Natural killer cell (primary cell): ENCODE results near the gene KLRK1. TPM values are rescaled to one million over a fixed set of nuclear protein-coding genes. Genes with fewer than 3 reads are reported as not detected.

Source experiments
- ATAC-seq, 3 donors: fragments of 150-1000 bp in 2 of 3; fragments of 200-7000 bp in 1 of 3; cut with Tn5 transposase; 1 replicate in 1 of 3; 2 replicates in 2 of 3; pipeline ENCODE4 v1.10.0; 2021; ENCODE audit warnings: mild to moderate bottlenecking in 2 of 3, moderate library complexity in 2 of 3
- DNase-seq, 2 donors: peaks; one replicate each; pipeline versions ENCODE4 v3.0.0 to v3.0.0-alpha.2; 2013 to 2021; ENCODE audit warnings: mixed read lengths in 1 of 2
- H3K27ac ChIP-seq: one replicate; pipeline ENCODE4 v1.5.1; 2013; ENCODE audit warnings: mild to moderate bottlenecking, low read length
- H3K27me3 ChIP-seq: one replicate; pipeline ENCODE4 v1.6.1; 2013; ENCODE audit warnings: low read length; ENCODE audit not compliant: control insufficient read depth, insufficient read depth
- H3K36me3 ChIP-seq: one replicate; pipeline ENCODE4 v1.6.1; 2013; ENCODE audit warnings: low read length; ENCODE audit not compliant: control insufficient read depth, insufficient read depth
- H3K4me1 ChIP-seq: one replicate; pipeline ENCODE4 v1.6.1; 2013; ENCODE audit warnings: low read length; ENCODE audit not compliant: control insufficient read depth, insufficient read depth
- H3K4me3 ChIP-seq: one replicate; pipeline ENCODE4 v1.5.1; 2013; ENCODE audit warnings: low read length
- H3K9me3 ChIP-seq: one replicate; pipeline ENCODE4 v1.6.1; 2013; ENCODE audit warnings: low read length; ENCODE audit not compliant: control insufficient read depth, insufficient read depth
- H3K27ac Mint-ChIP-seq, 2 donors: one replicate each; pipeline ENCODE4 v1.8.0; 2022; ENCODE audit warnings: mild to moderate bottlenecking in 2 of 2, mixed read lengths in 2 of 2, moderate library complexity in 1 of 2
- H3K27me3 Mint-ChIP-seq, 2 donors: one replicate each; pipeline ENCODE4 v1.8.0; 2022; ENCODE audit warnings: low read depth in 2 of 2, mixed read lengths in 2 of 2
- H3K36me3 Mint-ChIP-seq: one replicate; pipeline ENCODE4 v1.8.0; 2022; ENCODE audit warnings: mixed read lengths
- H3K4me1 Mint-ChIP-seq, 2 donors: one replicate each; pipeline ENCODE4 v1.8.0; 2022; ENCODE audit warnings: mixed read lengths in 2 of 2
- H3K4me3 Mint-ChIP-seq: one replicate; pipeline ENCODE4 v1.8.0; 2022; ENCODE audit warnings: mild to moderate bottlenecking, moderate library complexity, mixed read lengths
- H3K9me3 Mint-ChIP-seq, 2 donors: one replicate each; pipeline ENCODE4 v1.8.0; 2022; ENCODE audit warnings: mixed read lengths in 2 of 2
- WGBS: methylation state at CpG from one replicate; pipeline ENCODE4 v1.1.7; 2013; ENCODE audit warnings: missing lambda C conversion rate; ENCODE audit not compliant: insufficient coverage; 5-methylcytosine and 5-hydroxymethylcytosine counted together
- intact Hi-C: fragments of 100-400 bp; cut with micrococcal nuclease; formaldehyde crosslinking; loops from one replicate; pipeline ENCODE4 v1.14.2; 2022
- total RNA-seq, 4 donors: library from RNA; stranded (reverse); fragments of 120-200 nt in 1 of 4; gene quantifications; one replicate each; pipeline versions ENCODE4 v1.2.3 to v1.2.4, GENCODE V29; 2013 to 2022
- TF ChIP-seq, protein P1 (sequence below): fragments of 200-600 bp; IDR thresholded peaks from one replicate; pipeline ENCODE4 v1.8.0; 2022; ENCODE audit warnings: antibody characterized with exemption

Gene KLRK1
- total RNA-seq, 3 donors from 2014 or later (not counting 1 experiment from before 2014, with no cell fraction given): 398 to 543 (median 515) TPM

DNA sequence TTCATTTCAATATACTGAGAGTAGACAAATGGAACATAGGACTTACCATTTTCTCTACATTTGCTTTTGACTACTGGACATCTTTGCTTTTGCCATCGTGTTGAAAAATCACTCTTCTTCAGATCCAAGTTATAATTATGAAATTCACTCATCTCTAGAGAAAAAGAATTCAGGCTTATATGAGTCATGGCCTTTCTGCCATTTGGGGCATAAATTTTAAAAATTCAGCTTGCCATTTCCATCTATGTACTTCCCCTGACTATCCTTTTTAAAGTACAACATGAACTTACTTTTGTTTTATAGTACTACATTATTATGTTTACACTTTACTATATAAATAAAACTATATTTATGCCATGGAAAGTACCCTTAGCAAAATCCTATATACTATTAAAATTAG, 3.0 kb downstream of the KLRK1 start:
- DNase-seq: peak in 1 of 2 donors; percentile 4

DNA sequence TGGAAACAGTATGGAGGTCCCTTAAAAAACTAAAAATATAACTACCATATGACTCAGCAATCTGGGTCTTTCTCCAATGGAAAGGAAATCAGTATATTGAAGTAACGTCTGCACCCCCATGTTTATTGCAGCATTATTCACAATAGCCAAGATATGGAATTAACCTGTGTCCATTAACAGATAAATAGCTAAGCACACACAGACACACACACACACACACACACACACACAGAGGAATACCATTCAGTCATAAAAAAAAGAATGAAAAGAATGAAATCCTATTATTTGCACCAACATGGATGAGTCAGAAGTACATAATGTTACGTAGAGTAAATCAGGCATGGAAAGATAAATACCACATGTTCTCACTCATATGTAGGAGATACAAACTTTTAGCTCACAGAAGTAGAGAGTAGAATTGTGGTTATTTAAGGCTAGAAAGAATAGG, 4.7 kb downstream of the KLRK1 start:
- Mint-ChIP-seq H3K9me3 (no peaks in the 10 kb centered on the region), H3K36me3 (peaks cover 62% of the 10 kb centered on the region), H3K4me3 (peak overlapping the region; percentile 86), H3K27me3 (no peaks in the 10 kb centered on the region), H3K27ac (peak overlapping the region; percentile 89 to 91), H3K4me1 (peaks cover 66 to 77% of the 10 kb centered on the region in 2 donors)
- TF ChIP-seq, protein P1, sequence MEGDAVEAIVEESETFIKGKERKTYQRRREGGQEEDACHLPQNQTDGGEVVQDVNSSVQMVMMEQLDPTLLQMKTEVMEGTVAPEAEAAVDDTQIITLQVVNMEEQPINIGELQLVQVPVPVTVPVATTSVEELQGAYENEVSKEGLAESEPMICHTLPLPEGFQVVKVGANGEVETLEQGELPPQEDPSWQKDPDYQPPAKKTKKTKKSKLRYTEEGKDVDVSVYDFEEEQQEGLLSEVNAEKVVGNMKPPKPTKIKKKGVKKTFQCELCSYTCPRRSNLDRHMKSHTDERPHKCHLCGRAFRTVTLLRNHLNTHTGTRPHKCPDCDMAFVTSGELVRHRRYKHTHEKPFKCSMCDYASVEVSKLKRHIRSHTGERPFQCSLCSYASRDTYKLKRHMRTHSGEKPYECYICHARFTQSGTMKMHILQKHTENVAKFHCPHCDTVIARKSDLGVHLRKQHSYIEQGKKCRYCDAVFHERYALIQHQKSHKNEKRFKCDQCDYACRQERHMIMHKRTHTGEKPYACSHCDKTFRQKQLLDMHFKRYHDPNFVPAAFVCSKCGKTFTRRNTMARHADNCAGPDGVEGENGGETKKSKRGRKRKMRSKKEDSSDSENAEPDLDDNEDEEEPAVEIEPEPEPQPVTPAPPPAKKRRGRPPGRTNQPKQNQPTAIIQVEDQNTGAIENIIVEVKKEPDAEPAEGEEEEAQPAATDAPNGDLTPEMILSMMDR: no peak
- Histone ChIP-seq H3K4me1 (peaks cover 16% of the 10 kb centered on the region), H3K4me3 (peak overlapping the region; percentile 92), H3K36me3 (peaks cover 83% of the 10 kb centered on the region), H3K27ac (peak overlapping the region; percentile 86), H3K27me3 (no peaks in the 10 kb centered on the region), H3K9me3 (no peaks in the 10 kb centered on the region)
- intact Hi-C loops: loop anchor here (2.0 kb wide), 1 partner anchor 74 kb away; no protein-coding TSS in a partner anchor
- WGBS: no CpG with 5 or more reads among the region's 2 CpGs
- ATAC-seq (peak; percentile 53 to 60 (median 60)), DNase-seq (no peak)

More for the DNA sequence above, 3.0 kb downstream of the KLRK1 start:
- H3K9me3 ChIP-seq: no peaks in the 10 kb centered on the region
- 21% methylated on average over 1 of the region's 1 CpG for WGBS
- TF ChIP-seq, protein P1: no peak
- H3K27ac ChIP-seq: peak overlapping the region; percentile 86
- H3K4me3 Mint-ChIP-seq: peak overlapping the region; percentile 86
- intact Hi-C loops: no loop called here
- no peaks in the 10 kb centered on the region for H3K27me3 Mint-ChIP-seq
- H3K27me3 ChIP-seq: no peaks in the 10 kb centered on the region
- H3K4me1 ChIP-seq: peaks cover 7% of the 10 kb centered on the region
- peaks cover 55% of the 10 kb centered on the region for H3K36me3 Mint-ChIP-seq
- H3K4me1 Mint-ChIP-seq: peaks cover 57 to 69% of the 10 kb centered on the region in 2 donors
- ATAC-seq: peak in 1 of 3 donors; percentile 20
- peak overlapping the region; percentile 92 for H3K4me3 ChIP-seq
- no peaks in the 10 kb centered on the region for H3K9me3 Mint-ChIP-seq
- peaks cover 66% of the 10 kb centered on the region for H3K36me3 ChIP-seq
- H3K27ac Mint-ChIP-seq: peak overlapping the region; percentile 89 to 91

DNA sequence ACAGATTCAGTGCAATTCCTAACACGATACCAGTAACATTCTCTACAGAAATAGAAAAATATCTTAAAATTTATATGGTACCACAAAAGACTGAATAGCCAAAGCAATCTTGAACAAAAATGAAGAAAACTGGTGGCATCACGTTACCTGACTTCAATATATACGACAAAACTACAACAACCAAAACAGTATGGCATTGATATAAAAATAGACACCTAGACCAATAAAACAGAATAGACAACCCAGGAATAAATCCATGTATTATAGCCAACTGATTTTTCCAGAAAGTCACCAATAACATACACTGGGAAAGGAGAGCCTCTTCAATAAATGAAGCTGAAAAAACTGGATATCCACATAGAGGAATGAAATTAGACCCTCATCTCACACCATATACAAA, 5.7 kb downstream of the KLRK1 start:
- no peak for ATAC-seq
- H3K27ac Mint-ChIP-seq: peak overlapping the region; percentile 89 to 91
- DNase-seq: no peak
- Histone ChIP-seq H3K27me3 (no peaks in the 10 kb centered on the region), H3K27ac (peak overlapping the region; percentile 86), H3K9me3 (no peaks in the 10 kb centered on the region), H3K4me3 (peak overlapping the region; percentile 92), H3K36me3 (peaks cover 91% of the 10 kb centered on the region), H3K4me1 (peaks cover 18% of the 10 kb centered on the region)
- H3K4me1 Mint-ChIP-seq: peaks cover 63 to 75% of the 10 kb centered on the region in 2 donors
- intact Hi-C loops: loop anchor here (2.0 to 5.0 kb wide), 2 partner anchors 68 to 73 kb away; partner anchors contain the start of gene KLRC1
- no peaks in the 10 kb centered on the region for H3K9me3 Mint-ChIP-seq
- TF ChIP-seq, protein P1: no peak
- 36% methylated on average over 2 of the region's 3 CpGs for WGBS
- H3K36me3 Mint-ChIP-seq: peaks cover 56% of the 10 kb centered on the region
- H3K4me3 Mint-ChIP-seq: peak overlapping the region; percentile 86
- no peaks in the 10 kb centered on the region for H3K27me3 Mint-ChIP-seq
